LNCAP (cell line): ENCODE data around the gene RRM1.

Experiments
- TF ChIP-seq, protein P1 (sequence below): fragments of 450-650 bp; IDR thresholded peaks from 2 replicates; pipeline ENCODE4 v1.5.1; 2017; ENCODE audit warnings: mild to moderate bottlenecking

The RRM1 gene

DNA sequence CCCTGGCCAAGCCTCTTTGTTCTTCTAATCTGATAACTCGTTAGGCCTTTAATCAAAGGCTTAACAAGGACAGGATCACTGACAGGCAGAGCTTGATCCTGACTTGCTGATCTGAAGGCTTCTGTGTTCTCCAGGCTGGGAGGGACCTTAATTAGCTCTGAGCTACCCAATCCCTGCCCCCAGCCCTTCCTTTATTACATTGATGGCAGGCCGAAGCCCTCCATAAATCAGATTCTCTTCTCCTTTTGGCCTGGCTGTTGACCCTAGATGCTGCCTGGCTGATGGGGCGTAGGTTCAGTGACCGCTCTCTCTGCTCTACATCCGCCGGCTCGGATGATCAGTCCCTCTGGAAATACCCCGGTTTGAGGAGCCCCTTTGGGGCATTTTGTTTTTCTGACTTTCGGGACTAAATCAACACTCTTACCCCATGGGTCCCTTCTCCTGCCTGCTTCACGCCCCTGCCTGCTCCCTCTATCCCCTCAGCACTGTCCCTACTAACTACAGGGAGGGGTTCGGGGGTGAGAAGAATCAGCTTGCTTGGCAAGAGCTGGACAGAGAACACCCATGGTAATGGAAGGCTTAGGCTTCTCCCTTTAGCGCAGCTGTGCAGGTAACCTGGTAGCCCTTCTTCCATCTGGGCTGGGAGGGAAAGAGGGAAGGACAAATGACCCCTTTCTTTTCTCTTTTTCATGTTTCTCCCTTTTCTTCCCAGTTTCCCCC lies 10.0 kb upstream of the RRM1 start:
- TF ChIP-seq, protein P1, sequence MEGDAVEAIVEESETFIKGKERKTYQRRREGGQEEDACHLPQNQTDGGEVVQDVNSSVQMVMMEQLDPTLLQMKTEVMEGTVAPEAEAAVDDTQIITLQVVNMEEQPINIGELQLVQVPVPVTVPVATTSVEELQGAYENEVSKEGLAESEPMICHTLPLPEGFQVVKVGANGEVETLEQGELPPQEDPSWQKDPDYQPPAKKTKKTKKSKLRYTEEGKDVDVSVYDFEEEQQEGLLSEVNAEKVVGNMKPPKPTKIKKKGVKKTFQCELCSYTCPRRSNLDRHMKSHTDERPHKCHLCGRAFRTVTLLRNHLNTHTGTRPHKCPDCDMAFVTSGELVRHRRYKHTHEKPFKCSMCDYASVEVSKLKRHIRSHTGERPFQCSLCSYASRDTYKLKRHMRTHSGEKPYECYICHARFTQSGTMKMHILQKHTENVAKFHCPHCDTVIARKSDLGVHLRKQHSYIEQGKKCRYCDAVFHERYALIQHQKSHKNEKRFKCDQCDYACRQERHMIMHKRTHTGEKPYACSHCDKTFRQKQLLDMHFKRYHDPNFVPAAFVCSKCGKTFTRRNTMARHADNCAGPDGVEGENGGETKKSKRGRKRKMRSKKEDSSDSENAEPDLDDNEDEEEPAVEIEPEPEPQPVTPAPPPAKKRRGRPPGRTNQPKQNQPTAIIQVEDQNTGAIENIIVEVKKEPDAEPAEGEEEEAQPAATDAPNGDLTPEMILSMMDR, result no peak

DNA sequence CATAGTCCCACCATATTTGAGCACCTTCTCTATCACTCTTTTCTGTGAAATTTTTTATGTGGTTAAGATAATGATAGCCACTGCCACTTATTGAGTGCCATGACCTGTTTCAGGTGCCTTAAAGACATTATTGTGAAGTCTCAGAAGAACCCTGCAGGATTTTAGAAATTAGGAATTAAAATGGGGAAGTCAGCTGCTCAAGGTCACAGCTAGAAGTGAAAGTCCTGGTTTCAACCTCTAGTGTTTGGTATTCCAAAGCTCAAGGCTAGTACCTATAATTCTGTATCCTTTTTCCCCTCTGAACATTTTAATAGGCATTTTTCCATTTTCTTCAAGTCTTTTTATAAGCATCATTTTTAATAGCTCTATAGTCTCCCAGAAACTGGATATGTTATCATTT lies 9.0 kb upstream of the RRM1 start:
- TF ChIP-seq, protein P1, result no peak

DNA sequence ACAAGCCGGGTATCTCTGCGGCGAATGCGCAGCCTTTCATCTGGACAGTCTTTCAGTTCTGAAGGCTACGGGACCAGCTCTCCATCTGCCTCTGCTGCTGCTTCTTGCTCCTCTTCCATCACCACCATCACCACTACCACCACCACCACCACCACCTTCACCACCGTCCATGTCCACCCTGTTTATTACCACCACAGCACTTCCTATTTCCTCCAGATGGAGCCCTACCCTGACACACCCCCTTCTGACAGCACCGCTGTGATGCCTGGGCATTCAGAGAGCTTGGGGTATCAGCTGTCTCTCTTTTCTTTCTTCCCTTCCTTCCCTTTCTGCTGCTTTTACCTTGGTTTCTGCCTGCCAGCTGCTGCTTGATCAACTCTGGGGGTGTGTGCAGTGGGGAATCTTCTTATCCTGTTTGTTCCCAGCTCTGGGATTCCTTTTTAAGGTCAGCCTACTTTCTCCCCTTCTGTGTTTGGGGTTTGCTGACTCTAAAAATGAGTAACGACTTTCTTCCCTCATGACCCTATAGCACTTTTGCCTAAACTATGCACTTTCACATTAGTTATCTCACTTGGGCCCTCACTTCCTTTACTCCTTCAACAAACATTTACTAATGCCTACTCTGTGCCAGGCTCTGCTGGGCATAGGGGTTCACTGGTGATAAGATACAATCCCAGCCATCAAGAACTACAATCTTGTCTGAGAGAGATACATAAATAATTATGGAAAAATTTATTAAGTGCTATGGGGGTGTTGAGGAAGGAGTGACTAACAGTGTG lies 7.8 kb upstream of the RRM1 start:
- TF ChIP-seq, protein P1, result no peak

DNA sequence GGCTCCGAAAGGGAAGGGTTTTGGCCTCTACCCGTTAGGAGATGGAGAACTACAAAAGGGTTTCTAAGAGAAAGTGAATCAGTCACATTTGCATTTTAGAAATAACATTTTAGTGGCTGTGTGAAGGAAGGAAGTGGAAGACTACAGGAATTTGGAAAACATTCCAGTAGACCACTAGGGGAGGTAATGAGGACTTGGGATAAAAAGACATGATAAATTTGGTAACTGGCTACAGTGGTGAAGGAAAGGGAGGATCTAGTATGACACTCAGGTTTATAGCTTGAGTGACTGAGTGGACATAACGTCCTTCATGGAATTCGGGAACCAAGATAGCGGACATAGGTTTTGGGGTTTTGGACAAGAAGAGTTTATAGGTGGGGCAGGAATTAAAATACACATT lies 7.0 kb upstream of the RRM1 start:
- TF ChIP-seq, protein P1, result no peak

DNA sequence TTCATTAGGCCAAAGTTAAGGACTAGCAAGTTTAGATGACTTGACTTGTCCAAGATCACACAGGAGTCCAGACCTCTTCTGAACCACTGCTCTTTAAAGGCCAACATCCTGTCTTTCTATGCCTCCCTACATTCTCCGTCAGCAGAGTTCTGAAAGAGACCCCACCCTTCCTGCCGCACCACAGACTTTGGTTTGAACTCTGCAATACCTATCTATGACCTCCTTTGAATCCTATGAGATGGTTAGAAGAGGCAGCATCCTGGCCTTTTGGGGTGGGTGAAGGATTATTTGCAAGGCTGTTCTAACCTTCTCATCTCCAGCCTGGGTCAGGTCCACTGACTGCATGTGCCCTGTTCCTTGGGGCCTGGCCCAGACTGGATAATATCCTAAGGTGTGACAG lies 4.3 kb upstream of the RRM1 start:
- TF ChIP-seq, protein P1, result no peak

DNA sequence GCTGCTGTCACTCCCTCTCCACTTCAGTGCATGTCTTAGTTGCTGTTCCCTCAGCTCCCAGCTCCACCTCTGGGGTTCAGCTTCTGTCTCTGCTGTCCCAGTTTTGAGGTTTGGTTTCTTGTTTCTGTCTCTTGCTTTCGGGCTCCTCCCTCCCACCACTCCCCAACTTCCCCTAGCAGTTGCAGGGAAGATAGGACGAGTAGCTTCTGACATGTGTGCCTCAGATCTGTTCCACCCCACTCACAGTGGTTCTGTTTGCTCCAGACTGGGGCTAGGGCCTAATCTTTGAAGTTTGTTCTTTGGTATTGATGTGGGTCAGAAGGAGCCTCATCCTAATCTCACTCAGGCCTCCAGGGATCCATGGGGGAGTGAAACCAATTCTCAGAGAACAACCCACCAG lies 2.6 kb upstream of the RRM1 start:
- TF ChIP-seq, protein P1, result no peak

DNA sequence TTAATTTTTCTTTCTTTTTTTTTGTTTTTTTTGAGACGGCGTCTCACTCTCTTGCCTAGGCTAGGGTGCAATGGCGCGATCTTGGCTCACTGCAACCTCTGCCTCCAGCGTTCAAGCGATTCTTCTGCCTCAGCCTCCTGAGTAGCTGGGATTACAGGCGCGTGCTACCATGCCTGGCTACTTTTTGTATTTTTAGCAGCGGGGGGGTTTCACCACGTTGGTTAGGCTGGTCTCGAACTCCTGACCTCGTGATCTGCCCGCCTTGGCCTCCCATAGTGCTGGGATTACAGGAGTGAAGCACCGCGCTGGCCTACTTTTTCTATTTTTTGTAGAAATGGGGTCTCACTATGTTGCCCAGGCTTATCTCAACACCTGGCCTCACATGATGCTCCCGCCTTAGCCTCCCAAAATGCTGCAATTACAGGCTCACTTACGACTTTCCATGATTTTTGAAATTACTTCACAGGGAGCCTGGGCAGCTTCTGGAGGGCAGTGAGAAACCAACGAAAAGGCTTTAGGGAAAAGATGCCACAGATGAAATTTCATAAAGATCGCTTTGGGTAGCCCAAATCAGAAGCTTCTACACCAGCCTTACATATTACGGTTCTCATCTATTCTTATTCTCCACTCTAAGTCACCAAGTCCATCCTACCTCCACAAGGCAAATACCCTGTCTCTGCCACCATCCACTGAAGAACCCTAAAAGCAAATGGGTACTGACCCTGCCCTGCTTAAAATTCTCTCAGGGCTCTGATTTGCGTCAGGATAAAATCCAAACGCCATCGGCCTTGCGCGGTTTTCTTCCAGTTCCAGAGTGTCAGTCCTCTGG lies 866 bp upstream of the RRM1 start:
- TF ChIP-seq, protein P1, result no peak
